ENCODE measurements around the gene POU3F1.
"Not testable (repeated sequence)": the region's sequence is repeated elsewhere in the genome, so short reads cannot be mapped to it uniquely, and the experiment has no call there.

Gene POU3F1

DNA sequence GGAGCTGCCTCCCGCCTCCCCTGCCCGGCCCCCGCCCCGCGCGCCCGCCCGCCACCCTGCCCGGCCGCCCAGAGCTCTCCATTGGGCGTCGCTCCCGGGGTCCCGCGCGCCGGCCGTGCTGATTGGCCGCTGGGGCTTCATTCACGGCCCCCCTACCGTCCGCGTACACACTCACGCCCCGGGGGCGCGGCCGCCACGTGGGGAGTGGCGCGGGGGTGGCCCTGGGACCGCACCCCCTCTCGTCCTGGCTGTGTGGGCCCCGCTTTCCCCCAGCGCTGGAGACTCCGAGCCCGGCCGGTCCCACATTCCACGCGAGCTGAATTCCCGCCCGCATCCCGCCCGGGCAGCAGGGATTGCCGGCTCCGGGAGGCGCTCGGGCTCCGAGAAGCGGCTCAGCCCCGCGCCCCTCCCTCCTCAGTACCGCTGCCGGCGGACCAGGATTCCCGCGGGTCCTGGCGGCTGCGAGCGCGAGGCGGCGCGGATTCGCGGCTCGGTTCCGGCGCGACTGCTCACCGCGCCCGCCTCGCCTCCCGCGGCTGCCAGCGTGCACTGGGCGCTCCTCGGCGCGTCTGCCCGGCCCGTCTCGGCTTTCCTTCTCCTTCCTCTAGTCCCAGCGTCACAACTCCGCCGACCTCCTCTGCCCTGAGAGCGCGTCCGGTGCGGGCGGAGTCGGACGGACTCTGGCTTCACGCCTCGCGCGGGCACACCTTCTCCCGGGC lies 450 bp upstream of the POU3F1 start:
- Histone ChIP-seq H3K4me1 (ENCODE audit: insufficient read depth, low read length) (peaks cover 22% of the 10 kb centered on the region), H3K9me3 (ENCODE audit: control insufficient read depth, insufficient read depth, low read length) (no peaks in the 10 kb centered on the region), H3K36me3 (ENCODE audit: insufficient read depth, low read length) (no peaks in the 10 kb centered on the region), H3K9ac (ENCODE audit: low read depth, low read length) (peak overlapping the region; percentile 83)

DNA sequence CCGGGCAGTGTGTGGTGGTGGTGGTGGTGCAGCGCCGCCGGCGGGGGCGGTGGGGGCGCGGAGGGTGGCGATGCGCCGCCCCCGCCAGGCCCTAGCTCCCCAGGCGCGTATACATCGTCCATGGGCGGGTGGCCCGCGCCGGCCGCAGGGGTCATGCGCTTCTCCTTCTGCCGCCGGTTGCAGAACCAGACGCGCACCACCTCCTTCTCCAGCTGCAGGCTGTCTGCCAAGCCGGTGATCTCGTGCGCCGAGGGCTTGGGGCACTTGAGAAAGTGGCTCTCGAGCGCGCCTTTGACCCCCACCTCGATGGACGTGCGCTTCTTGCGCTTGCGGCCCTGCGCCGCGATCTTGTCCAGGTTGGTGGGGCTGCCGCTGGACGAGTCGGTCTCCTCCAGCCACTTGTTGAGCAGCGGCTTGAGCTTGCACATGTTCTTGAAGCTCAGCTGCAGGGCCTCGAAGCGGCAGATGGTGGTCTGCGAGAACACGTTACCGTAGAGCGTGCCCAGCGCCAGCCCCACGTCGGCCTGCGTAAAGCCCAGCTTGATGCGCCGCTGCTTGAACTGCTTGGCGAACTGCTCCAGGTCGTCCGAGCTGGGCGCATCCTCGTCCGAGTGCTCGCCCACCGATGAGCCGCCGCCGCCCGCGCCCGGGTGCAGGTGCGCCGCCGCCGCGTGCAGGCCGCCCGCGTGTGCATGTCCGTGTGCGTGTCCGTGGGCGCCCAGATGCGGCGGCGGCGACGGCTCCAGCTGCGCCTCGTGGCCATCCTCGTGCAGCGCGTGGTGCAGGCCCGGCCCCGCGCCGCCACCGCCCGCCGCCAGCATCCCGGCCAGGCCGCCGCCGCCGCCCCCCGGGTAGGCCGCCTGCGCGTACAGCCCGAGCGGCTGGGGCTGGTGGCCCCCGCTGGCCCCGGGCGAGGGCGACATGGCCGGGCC lies 926 bp downstream of the POU3F1 start:
- Histone ChIP-seq H3K4me1 (ENCODE audit: insufficient read depth, low read length) (peaks cover 12% of the 10 kb centered on the region; the same call in 1 of the 2 replicates), H3K36me3 (ENCODE audit: insufficient read depth, low read length) (no peaks in the 10 kb centered on the region), H3K9me3 (ENCODE audit: control insufficient read depth, insufficient read depth, low read length) (no peaks in the 10 kb centered on the region), H3K9ac (ENCODE audit: low read depth, low read length) (peak overlapping the region; percentile 74; the same call in 1 of the 2 replicates)

DNA sequence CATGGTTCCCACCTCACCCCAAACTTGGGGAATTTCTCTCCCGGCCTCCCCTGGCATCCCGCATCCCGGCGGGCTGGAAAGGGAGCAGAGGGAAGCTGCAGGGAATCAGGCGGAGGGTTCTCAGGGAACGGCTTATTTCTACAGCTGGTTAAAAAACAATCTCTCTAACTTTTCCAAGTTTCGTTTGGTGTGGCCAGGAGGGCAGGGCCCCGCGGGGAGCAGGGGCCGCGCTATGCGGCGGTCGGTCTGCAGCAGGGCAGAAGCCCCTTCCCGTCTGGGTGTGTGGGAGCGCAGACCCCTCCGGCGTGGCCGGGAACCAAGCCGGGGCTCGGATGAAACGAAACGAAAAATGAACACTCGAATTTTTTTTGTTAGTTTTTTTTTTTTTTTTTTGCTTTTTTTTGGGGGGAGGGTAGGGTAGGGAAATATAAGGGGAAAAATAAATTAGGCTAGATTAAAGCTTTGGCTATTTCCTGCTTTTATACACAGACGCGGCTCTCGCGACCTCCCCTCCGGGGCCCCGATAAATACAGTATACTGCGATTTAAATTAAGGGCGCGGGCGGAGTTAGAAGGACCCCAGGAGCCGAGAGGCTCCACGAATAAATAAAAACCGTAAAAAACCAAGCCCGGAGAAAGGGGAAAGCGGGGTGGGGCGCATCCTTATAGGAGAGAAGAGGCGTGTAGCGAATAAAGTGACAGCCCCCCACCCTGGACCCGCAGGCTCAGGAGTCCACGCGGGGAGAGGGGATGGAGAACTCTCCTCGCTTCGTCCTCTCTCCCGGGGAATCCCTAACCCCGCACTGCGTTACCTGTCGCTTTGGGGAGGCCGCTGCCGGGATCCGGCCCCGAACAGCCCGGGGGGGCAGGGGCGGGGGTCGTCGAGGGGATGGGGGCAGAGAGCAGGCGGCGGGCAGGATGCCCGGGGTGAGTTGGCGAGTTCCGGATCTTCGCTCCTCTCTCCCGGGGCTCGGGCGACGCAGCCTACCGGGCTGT lies 2.1 kb downstream of the POU3F1 start:
- Histone ChIP-seq H3K9ac (ENCODE audit: low read depth, low read length) (peak overlapping the region; percentile 74), H3K9me3 (ENCODE audit: control insufficient read depth, insufficient read depth, low read length) (no peaks in the 10 kb centered on the region), H3K36me3 (ENCODE audit: insufficient read depth, low read length) (no peaks in the 10 kb centered on the region), H3K4me1 (ENCODE audit: insufficient read depth, low read length) (peaks cover 7% of the 10 kb centered on the region; the same call in 1 of the 2 replicates)

DNA sequence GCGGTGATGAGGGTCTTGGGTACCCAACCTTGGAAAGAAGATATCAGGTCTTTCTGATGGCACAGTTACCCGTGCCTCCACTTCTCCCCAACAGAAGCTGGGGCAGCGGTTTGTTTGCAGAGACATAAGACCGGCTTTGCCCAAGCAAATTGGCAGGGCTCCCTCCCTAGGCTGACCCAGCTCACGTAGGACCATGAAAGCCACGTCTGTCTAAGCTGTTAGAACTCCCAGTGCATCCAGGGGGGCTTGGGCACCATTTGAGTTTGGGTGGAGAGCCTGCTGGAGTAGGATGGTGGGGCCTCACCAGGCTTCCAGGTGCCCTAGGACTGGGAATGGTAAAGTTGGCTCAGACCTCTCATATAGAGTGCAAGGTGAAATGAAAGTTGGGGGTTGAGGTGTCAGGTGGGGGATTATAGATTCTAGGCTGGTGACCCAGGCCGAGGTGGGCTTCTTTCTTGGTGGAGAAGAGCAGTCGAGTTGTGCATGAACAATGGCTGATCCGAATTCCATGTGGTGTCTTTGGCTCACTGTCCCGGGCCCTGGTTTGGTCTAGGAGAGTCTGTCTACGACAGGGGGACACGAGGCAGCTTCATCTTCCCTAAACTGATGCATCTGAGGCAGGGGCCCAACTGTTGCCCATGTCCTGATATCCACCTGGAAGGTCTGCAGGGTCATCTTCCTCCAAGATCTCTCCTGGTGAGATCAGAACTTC lies 3.4 kb downstream of the POU3F1 start:
- H3K9ac ChIP-seq (ENCODE audit: low read depth, low read length), result peak overlapping the region; percentile 8; the same call in 1 of the 2 replicates
- H3K36me3 ChIP-seq (ENCODE audit: insufficient read depth, low read length), result no peaks in the 10 kb centered on the region
- H3K4me1 ChIP-seq (ENCODE audit: insufficient read depth, low read length), result no peaks in the 10 kb centered on the region; the same call in 1 of the 2 replicates
- H3K9me3 ChIP-seq (ENCODE audit: control insufficient read depth, insufficient read depth, low read length), result no peaks in the 10 kb centered on the region

DNA sequence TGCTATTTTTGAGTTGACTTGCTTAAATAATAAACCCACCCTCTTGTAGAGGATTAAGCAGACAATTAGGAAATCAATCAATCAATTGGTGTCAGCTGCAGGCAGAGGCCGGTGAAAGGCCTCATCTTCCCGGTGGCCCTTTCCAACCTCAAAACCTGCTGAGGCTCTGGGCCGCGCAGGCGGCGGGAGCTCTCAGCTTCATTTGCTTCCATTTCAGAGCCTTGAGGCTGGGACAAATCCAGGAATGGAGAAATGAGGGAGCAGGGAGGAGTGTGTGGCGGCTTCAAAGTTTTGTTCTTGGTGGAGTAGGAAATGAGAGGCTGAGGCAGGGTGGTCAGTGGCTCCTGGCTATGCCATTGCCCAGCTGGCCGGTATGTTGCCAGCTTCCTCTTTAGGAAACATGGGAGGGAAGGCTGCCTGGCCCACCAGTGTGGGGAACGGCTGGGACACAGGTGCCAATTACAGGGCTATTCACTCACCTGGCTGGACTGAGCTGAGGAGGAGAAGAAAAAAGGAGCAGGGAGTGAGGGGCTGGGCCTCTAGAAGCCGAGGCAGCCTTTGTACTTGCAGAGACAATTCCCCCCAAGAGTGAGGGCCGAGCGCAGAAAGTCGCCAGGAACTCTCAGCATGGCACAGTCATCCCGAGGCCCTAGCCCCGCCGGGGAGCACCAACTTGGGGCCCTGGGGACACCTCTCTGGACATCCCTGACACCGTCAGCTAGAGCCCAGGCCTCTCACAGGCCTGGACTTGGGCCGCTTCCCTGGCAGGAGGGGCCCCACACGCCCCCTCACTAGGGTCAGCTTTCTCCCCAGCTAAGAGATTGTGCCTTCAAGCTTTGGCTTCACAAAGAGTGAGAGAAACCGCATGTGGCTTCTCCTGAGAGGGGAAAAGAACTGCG lies 4.4 kb downstream of the POU3F1 start:
- no peaks in the 10 kb centered on the region for H3K36me3 ChIP-seq (ENCODE audit: insufficient read depth, low read length)
- H3K4me1 ChIP-seq (ENCODE audit: insufficient read depth, low read length), result no peaks in the 10 kb centered on the region
- H3K9ac ChIP-seq (ENCODE audit: low read depth, low read length), result no peak overlapping the region
- H3K9me3 ChIP-seq (ENCODE audit: control insufficient read depth, insufficient read depth, low read length), result no peaks in the 10 kb centered on the region

DNA sequence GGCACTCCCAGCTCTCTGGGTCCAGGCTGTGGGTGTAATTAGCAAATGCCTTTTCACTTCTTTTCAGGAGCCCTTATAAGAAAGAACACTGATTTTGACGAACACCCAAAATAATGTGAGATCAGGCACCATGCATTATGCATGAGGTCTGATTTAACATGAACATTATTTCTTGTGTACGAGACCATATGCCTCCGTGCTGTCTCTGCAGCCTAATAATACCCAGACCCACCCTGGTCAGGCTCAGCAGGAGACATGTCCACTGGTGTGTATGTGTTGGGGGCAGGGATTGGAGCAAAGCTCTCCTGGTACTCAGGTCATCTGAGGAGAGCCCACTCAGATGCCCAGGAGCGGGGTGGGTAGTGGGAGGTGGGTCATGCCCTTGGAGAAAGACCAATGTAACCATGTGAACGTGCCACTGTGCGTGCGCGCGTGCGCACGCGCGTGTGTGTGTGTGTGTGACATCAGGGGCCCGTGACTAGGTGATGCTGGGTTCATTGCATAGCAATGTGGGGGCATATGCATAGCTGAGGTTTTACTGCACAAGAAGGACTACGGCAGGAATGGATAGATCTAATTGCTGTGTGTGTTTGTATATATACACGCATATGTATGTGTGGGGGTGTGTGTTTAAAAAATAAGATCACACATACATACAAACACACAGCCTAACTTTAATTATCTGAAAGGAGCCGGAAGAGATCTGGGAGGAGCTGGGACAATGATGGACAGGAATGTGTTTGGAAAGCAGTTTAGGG lies 7.1 kb downstream of the POU3F1 start:
- no peak overlapping the region for H3K9ac ChIP-seq (ENCODE audit: low read depth, low read length)
- H3K9me3 ChIP-seq (ENCODE audit: control insufficient read depth, insufficient read depth, low read length), result no peaks in the 10 kb centered on the region
- H3K36me3 ChIP-seq (ENCODE audit: insufficient read depth, low read length), result no peaks in the 10 kb centered on the region
- no peaks in the 10 kb centered on the region for H3K4me1 ChIP-seq (ENCODE audit: insufficient read depth, low read length)

DNA sequence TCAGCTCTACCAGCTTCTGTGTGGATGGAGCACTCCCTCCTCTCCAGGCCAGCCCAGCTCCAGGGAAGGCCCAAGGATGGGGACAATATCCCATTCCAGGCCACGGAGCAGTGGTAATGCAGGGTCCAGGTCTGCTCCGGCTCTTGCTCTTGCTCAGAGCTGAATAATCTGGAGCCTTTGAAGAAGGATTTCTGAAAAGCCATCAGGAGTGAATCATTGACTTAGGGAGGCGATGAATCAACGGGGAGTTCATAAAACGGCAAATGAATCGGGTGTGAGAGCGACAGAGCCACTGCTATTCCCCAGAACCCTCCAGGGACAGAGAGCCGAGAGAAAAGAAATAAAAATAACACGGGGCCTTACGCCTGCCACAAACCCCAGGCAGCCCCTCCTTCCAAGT lies 7.7 kb downstream of the POU3F1 start:
- H3K4me1 ChIP-seq (ENCODE audit: insufficient read depth, low read length), result no peaks in the 10 kb centered on the region
- no peaks in the 10 kb centered on the region for H3K36me3 ChIP-seq (ENCODE audit: insufficient read depth, low read length)
- no peak overlapping the region for H3K9ac ChIP-seq (ENCODE audit: low read depth, low read length)
- H3K9me3 ChIP-seq (ENCODE audit: control insufficient read depth, insufficient read depth, low read length), result no peaks in the 10 kb centered on the region

DNA sequence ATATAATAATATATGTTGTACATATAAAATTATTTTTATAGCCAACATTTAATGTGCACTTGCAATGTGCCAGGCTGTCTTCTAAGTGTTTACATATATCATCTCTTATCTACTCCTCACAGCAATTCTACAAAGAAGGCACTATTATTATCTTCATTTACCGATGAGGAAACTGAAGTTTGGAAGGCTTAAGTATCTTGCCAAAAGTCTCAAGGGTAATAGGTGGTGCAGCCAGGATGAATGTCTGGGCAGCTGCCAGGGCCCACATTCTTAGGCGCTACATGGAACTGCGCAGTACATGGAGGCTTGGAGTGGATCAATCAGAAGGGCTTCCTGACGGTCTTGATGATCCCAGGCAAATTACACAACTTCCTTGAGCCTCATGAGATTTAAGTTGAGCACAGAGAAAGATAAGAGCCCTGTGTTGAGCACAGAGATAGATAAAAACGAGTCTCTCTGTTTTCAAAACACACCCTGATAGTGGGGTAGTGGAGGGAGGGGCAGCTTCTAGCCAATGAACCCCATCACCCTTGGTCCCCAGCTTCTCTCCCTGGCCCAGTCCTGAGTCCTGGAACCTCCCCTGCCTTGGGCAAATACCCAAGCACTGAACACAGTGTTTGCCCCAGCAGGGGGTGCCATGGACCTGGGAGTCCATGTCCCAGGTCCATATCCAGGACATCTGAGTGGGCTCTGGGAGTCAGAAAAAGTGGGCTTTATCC lies 9.2 kb downstream of the POU3F1 start:
- H3K4me1 ChIP-seq (ENCODE audit: insufficient read depth, low read length), result no peaks in the 10 kb centered on the region

DNA sequence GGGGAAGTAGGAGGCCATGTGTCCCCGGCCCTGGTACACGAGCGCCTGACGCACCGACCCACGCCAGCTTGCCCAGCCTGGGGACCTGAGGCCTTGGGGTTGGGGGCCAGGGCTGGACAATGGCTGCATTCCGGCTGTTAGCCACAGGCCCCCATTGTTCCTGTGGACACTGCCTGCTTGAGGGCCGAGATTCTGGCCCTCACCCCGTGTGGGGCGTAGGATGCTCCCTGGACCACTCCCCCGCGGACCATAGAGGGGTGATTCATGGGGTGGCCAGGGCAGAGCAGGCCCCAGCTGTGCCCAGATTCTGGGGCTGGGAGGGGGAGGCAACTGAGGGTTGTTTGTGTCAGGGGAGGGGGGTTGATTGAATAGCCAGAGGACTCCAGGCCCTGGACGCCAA lies 11.7 kb downstream of the POU3F1 start:
- Histone ChIP-seq H3K4me1 (ENCODE audit: insufficient read depth, low read length) (peaks cover 7% of the 10 kb centered on the region; the same call in 1 of the 2 replicates), H3K9ac (ENCODE audit: low read depth, low read length) (no peak overlapping the region), H3K9me3 (ENCODE audit: control insufficient read depth, insufficient read depth, low read length) (no peaks in the 10 kb centered on the region), H3K36me3 (ENCODE audit: insufficient read depth, low read length) (no peaks in the 10 kb centered on the region)

More for the DNA sequence above, 9.2 kb downstream of the POU3F1 start:
- no peak overlapping the region for H3K9ac ChIP-seq (ENCODE audit: low read depth, low read length)
- H3K9me3 ChIP-seq (ENCODE audit: control insufficient read depth, insufficient read depth, low read length), result no peaks in the 10 kb centered on the region
- H3K36me3 ChIP-seq (ENCODE audit: insufficient read depth, low read length), result no peaks in the 10 kb centered on the region

DNA sequence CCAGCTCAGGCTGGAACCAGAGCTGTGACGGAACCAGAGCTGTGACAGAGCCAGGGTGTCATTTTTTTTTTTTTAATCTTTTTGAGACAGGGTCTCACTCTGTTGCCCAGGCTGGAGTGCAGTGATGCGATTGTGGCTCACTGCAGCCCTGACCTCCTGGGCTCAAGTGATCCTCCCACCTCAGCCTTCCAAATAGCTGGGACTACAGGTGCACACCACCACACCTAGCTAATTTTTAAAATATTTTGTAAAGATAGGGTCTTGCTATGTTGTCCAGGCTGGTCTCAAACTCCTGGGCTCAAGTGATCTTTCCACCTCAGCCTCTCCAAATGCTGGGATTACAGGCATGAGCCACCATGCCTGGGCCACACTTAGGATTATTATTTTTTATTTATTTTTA lies 13.6 kb downstream of the POU3F1 start:
- H3K9me3 ChIP-seq (ENCODE audit: control insufficient read depth, insufficient read depth, low read length); H3K36me3 ChIP-seq (ENCODE audit: insufficient read depth, low read length); H3K9ac ChIP-seq (ENCODE audit: low read depth, low read length): not testable (repeated sequence)
- H3K4me1 ChIP-seq (ENCODE audit: insufficient read depth, low read length), result peaks cover 23% of the 10 kb centered on the region

DNA sequence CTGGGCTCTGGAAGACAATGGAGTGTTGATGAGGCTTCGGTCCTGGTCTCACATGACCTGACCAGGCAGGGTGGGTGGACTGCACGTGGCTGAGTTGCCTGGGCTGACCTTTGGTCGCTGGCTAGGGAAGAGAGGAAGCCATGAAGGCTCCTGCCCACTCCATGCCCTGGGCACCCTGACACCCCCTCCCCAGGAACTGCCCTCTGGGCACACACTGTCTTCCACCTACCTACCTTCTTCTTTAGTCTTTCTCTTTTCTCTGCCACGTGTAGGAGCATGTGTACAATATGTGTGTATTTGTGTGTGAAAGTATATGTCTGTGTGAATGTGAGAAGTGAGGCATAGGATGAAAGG lies 15.1 kb downstream of the POU3F1 start:
- H3K4me1 ChIP-seq (ENCODE audit: insufficient read depth, low read length), result peaks cover 35% of the 10 kb centered on the region

More for the DNA sequence above, 15.1 kb downstream of the POU3F1 start:
- Histone ChIP-seq H3K9me3 (ENCODE audit: control insufficient read depth, insufficient read depth, low read length) (no peaks in the 10 kb centered on the region), H3K36me3 (ENCODE audit: insufficient read depth, low read length) (no peaks in the 10 kb centered on the region), H3K9ac (ENCODE audit: low read depth, low read length) (no peak overlapping the region)

All from ES-I3 (cell line).